Stimulated activated CD4-positive, alpha-beta T cell treated with anti-CD3 and anti-CD28 coated beads, Interleukin-1b, Interleukin-23, amount 100 ng/mL, for 1 hour (primary cell): ENCODE measurements around the gene LENG8.

Experiments used
- DNase-seq, 2 donors: peaks; one replicate each; pipeline ENCODE4 v3.0.0-alpha.2; 2020; ENCODE audit warnings: low read depth in 2 of 2

Gene LENG8

GRCh38 chr19:54422136-54422535 lies 26.9 kb upstream of the LENG8 start:
- no peak for DNase-seq

GRCh38 chr19:54424201-54424600 lies 24.8 kb upstream of the LENG8 start:
- DNase-seq = no peak

GRCh38 chr19:54424660-54425381 lies 24.2 kb upstream of the LENG8 start:
- no peak for DNase-seq

DNA sequence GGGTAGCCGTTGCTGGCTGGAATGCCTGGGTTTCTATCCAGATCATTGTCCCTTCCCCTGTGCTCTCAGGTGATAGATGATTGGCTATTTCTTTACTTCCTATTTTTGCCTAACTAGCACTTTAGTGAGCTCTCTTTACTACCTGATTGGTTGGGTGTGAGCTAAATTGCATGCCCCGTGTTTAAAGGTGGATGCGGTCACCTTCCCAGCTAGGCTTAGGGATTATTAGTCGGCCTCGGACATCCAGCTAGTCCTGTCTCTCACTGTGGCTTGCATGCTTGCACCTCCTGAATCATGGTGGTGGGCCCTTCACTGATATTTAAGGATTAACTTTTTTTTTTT lies 23.6 kb upstream of the LENG8 start:
- no peak for DNase-seq

DNA sequence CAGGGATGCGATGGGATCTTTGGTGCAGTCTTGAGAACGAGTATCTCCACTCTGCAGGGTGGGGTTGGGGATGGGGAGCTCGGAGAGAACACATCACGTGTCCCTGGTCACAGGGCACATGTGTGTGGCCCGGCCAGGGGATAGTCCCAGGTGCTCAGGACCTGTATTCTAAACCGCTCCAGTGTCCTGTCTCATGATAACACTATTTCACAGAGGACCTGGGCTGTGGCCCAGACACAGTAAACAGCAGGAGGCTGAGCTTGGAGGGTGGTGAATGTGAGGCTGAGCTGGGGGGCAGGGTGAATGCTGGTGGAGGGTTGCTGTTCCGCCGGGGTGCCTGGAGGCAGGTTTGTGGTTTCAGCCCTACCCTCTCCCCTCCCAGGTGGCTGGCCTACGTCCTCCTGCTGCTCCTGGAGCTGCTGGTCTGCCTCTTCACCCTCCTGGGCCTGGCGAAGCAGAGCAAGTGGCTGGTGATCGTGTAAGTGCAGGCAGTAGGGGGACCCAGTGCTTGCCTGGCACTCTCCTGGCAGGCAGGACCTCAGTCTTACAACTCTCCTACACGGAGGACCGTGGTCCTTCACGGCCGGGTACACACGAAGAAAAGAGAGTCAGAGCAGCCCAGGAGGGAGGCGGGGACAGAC lies 22.6 kb upstream of the LENG8 start:
- no peak for DNase-seq

DNA sequence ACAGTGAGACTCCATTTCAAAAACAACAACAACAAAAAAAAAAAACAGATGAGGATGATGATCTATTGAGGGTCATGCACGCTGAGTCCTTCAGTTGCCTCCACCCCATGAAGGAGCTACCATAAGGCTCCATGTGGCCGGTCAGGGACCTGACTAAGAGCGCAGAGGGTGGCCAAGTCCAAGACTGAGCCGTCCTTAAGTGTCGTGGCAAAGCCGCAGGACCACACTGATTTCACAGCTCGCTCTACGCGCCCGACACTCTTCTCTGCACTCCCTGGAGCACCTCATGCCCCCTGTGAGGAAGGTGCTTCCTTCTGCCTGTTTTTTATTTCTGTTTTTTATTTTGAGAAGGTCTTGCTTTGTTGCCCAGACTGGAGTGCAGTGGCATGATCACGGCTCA lies 21.4 kb upstream of the LENG8 start:
- no peak for DNase-seq

DNA sequence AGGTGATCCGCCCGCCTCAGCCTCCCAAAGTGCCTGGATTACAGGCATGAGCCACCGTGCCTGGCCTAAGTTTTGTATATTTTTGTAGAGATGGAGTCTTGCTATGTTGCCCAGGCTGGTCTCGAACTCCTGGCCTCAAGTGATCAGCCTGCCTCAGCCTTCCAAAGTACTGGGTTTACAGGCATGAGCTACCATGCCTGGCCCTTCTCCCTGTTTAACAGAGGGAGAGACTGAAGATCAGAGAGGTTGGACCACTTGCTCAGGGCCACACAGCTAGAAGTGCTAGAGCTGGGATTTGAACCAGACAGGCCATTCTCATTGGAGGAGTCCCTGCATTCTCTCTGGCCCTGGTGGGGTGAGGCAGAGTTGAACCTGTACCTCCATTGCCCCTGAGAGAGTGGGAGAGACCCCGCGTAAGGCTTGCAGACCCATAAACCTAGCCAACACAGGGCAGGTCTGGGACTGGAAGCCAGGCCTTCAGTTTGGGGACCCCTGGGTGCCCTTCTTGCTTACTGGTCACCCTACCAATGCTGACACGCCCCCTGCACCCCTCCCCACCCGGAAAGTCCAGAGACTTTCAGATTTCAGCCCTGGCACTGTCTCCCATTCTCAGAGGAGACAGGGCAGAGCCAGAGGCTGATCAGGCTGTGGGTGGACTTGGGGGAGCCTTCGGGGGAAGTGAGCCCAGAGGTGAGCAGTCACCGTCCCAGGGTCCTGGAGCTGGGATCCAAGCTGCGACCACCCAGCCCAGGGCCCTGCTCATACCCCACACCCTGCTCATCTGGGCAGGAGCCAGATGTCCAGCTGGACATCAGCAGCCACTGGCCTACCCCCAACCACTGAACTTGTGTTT lies 20.4 kb upstream of the LENG8 start:
- no peak for DNase-seq

- no peak for DNase-seq
These were observed 19.9 kb upstream of the LENG8 start for GRCh38 chr19:54429176-54429495.

DNA sequence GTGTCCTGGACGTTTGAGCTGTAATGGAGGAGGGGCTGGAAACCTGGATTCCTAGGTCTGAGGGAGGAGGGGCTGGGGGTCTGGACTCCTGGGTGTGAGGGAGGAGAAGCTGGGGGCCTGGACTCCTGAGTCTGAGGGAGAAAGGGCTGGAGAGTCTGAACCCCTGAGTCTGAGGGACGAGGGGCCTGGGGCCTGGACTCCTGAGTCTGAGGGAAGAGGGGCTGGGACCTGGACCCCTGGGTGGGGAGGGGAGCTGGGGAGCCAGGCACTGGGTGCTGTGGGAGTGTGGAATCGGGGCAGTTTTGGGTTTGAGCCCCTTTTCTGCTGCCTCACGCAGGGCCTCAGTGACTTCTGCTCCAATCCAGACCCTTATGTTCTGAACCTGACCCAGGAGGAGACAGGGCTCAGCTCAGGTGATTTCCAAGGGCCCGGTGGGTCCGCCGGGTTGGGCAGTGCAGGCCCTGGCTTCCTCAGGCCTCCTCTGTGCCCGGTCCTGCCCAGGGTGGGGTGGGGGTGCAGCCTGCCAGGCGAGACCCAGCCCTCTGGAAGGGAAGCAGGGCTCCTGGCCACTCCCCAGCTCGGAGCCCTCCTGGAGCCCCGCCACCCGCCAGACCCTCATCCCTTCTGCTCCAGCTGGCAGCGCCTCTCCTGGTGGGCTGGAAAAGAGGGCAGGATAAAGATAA lies 19.3 kb upstream of the LENG8 start:
- DNase-seq = no peak

- peak in 1 of 2 donors; percentile 25 for DNase-seq
These were observed 18.4 kb upstream of the LENG8 start for GRCh38 chr19:54430306-54431254.

GRCh38 chr19:54431255-54431838 lies 17.7 kb upstream of the LENG8 start:
- DNase-seq = no peak

GRCh38 chr19:54432144-54432738 lies 16.8 kb upstream of the LENG8 start:
- no peak for DNase-seq

- no peak for DNase-seq
These were observed 15.3 kb upstream of the LENG8 start for GRCh38 chr19:54433697-54434096.

- DNase-seq = no peak
These were observed 14.7 kb upstream of the LENG8 start for GRCh38 chr19:54434112-54434872.

- DNase-seq = no peak
These were observed 14.2 kb upstream of the LENG8 start for GRCh38 chr19:54434873-54435214.

GRCh38 chr19:54435551-54436016 lies 13.4 kb upstream of the LENG8 start:
- DNase-seq = no peak

- DNase-seq = no peak
These were observed 12.9 kb upstream of the LENG8 start for GRCh38 chr19:54436031-54436523.

DNA sequence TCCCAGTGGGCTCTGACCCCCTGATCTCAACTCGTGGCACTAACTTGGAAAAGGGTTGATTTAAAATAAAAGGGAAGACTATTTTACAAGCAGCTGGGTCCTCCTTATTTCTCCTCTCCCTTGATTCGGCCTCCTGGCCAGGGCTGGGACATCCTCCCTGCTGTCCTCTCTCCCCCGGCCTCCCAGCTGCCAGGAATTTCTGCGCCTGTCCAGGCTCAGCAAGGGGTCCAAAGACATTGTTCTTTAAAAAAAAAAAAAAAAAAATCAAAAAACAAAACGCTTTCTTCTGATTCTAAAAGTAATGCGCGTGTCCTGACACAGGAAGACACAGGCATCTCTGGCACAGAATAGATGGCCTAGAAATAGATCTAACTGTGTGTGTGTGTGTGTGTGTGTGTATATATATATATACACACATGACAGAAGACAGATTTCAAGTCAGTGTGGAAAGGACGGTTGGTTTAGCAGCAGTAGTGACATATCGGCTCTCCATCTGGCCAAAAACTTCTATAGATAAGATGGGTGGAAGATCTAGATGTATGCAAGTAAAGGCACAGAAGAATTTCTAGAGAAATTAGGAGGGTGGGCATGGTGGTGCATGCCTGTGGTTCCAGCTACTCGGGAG lies 12.3 kb upstream of the LENG8 start:
- no peak for DNase-seq
